H1 (cell line): ENCODE measurements around the gene RAD51B. TPM values are rescaled to one million over a fixed set of nuclear protein-coding genes. Genes with fewer than 3 reads are reported as not detected.

ENCODE experiments used
- CTCF ChIA-PET: fragments of 300-600 bp; sonication (Branson Sonifier 250); formaldehyde crosslinking; loops from one replicate; lab custom pipeline; 2021; ENCODE audit not compliant: partially characterized antibody; lab: Charles Lee
- POLR2A ChIA-PET: fragments of 300-600 bp; sonication (Branson Sonifier 250); formaldehyde crosslinking; loops from one replicate; lab custom pipeline; 2021; ENCODE audit warnings: inconsistent platforms; ENCODE audit not compliant: partially characterized antibody; lab: Charles Lee
- DNase-seq, 2 experiments: peaks; one replicate each; pipeline versions ENCODE4 v3.0.0 to v3.0.0-alpha.2; 2010 to 2022; ENCODE audit warnings: low spot score in 2 of 2, low read depth in 1 of 2, mixed read lengths in 1 of 2
- FAIRE-seq: peaks from 2 replicates; lab custom pipeline; 2011; peaks lifted over from hg19 to GRCh38; lab: Jason Lieb, UNC
- H2AFZ ChIP-seq: 2 replicates; pipeline ENCODE4 v1.8.1; 2012; ENCODE audit warnings: low read length, inconsistent platforms
- H2AK5ac ChIP-seq: 2 replicates; pipeline ENCODE4 v1.6.1; 2013; ENCODE audit warnings: low read depth, low read length
- H2BK120ac ChIP-seq: replicated peaks from 2 replicates; pipeline ENCODE3; 2013; ENCODE audit warnings: low read depth, low read length, inconsistent platforms
- H2BK12ac ChIP-seq: 2 replicates; pipeline ENCODE4 v1.6.1; 2013; ENCODE audit warnings: low read depth, low read length
- H2BK15ac ChIP-seq: 2 replicates; pipeline ENCODE4 v1.6.1; 2013; ENCODE audit warnings: low read length
- H2BK20ac ChIP-seq: 2 replicates; pipeline ENCODE4 v1.6.1; 2013; ENCODE audit warnings: low read length
- H2BK5ac ChIP-seq: 2 replicates; pipeline ENCODE4 v1.6.1; 2013; ENCODE audit warnings: low read depth, low read length
- H3K14ac ChIP-seq: 2 replicates; pipeline ENCODE4 v1.6.1; 2013; ENCODE audit warnings: inconsistent platforms; ENCODE audit not compliant: insufficient read length
- H3K18ac ChIP-seq: 2 replicates; pipeline ENCODE4 v1.6.1; 2013; ENCODE audit warnings: low read length; ENCODE audit errors: extremely low read depth
- H3K23ac ChIP-seq: 2 replicates; pipeline ENCODE4 v1.6.1; 2013; ENCODE audit warnings: inconsistent platforms; ENCODE audit not compliant: insufficient read length
- H3K23me2 ChIP-seq: 2 replicates; pipeline ENCODE4 v1.6.1; 2013; ENCODE audit warnings: low read depth, low read length
- H3K27ac ChIP-seq: 2 replicates; pipeline ENCODE4 v1.6.1; 2011; ENCODE audit warnings: low read depth, low read length, inconsistent platforms
- H3K27me3 ChIP-seq, 4 experiments: replicated peaks in 1 of 4; 1 replicate in 1 of 4; 2 replicates in 3 of 4; pipeline versions ENCODE4 v1.6.1 to v1.8.1; 2011 to 2013; ENCODE audit warnings: low read length in 3 of 4, mild to moderate bottlenecking in 3 of 4, inconsistent platforms in 2 of 4, mixed read lengths in 2 of 4, moderate library complexity in 1 of 4; ENCODE audit not compliant: control insufficient read depth in 3 of 4, insufficient read depth in 3 of 4; ENCODE audit errors: extremely low read depth in 1 of 4
- H3K36me3 ChIP-seq, 4 experiments: 2 replicates each; pipeline versions ENCODE4 v1.6.1 to v1.8.1; 2011 to 2013; ENCODE audit warnings: mild to moderate bottlenecking in 4 of 4, low read length in 3 of 4, moderate library complexity in 2 of 4, control low read depth in 1 of 4, inconsistent platforms in 1 of 4; ENCODE audit not compliant: insufficient read depth in 4 of 4, control insufficient read depth in 2 of 4
- H3K4ac ChIP-seq: replicated peaks from 2 replicates; pipeline ENCODE3; 2013; ENCODE audit warnings: low read length, low read depth, mixed read lengths, inconsistent platforms; ENCODE audit not compliant: insufficient read length
- H3K4me1 ChIP-seq, 4 experiments: replicated peaks in 1 of 4; 1 replicate in 1 of 4; 2 replicates in 3 of 4; pipeline versions ENCODE4 v1.6.1 to v1.8.1; 2011 to 2013; ENCODE audit warnings: low read length in 3 of 4, inconsistent platforms in 2 of 4, mixed read lengths in 1 of 4; ENCODE audit not compliant: insufficient read depth in 4 of 4, control insufficient read depth in 3 of 4
- H3K4me2 ChIP-seq, 2 experiments: 2 replicates each; pipeline versions ENCODE4 v1.6.1 to v1.8.1; 2011 to 2013; ENCODE audit warnings: low read depth in 2 of 2, low read length in 2 of 2, control low read depth in 1 of 2, inconsistent platforms in 1 of 2, mild to moderate bottlenecking in 1 of 2; ENCODE audit not compliant: insufficient read depth in 1 of 2
- H3K4me3 ChIP-seq, 4 experiments: fragments of 200-600, 300-600 bp in 1 of 4; sonication (generic), shearing (Covaris generic), sonication (Bioruptor Twin) in 1 of 4; 2 replicates each; pipeline versions ENCODE4 v1.5.1 to v1.8.1; 2011 to 2016; ENCODE audit warnings: low read length in 4 of 4, low read depth in 3 of 4, control low read depth in 2 of 4, inconsistent platforms in 2 of 4, mild to moderate bottlenecking in 2 of 4, mixed read lengths in 1 of 4, moderate library complexity in 1 of 4; ENCODE audit not compliant: insufficient read depth in 2 of 4; ENCODE audit errors: extremely low read depth in 1 of 4
- H3K56ac ChIP-seq: replicated peaks from 2 replicates; pipeline ENCODE3; 2013; ENCODE audit warnings: low read depth, mild to moderate bottlenecking, mixed read lengths, low read length, inconsistent platforms; ENCODE audit not compliant: insufficient read length
- H3K79me1 ChIP-seq: 2 replicates; pipeline ENCODE4 v1.6.1; 2013; ENCODE audit warnings: low read depth, low read length, control low read depth
- H3K79me2 ChIP-seq, 2 experiments: 2 replicates each; pipeline versions ENCODE4 v1.6.1 to v1.8.1; 2012 to 2013; ENCODE audit warnings: low read length in 2 of 2, mild to moderate bottlenecking in 2 of 2, inconsistent platforms in 1 of 2; ENCODE audit not compliant: insufficient read depth in 2 of 2, control insufficient read depth in 1 of 2
- H3K9ac ChIP-seq, 4 experiments: replicated peaks in 1 of 4; 1 replicate in 1 of 4; 2 replicates in 3 of 4; pipeline versions ENCODE4 v1.6.1 to v1.8.1; 2011 to 2013; ENCODE audit warnings: low read depth in 3 of 4, low read length in 3 of 4, control low read depth in 2 of 4, mild to moderate bottlenecking in 2 of 4, moderate library complexity in 2 of 4, inconsistent platforms in 1 of 4; ENCODE audit errors: extremely low read depth in 1 of 4
- H3K9me3 ChIP-seq, 2 experiments: 2 replicates each; pipeline versions ENCODE4 v1.6.1 to v1.8.1; 2012 to 2013; ENCODE audit warnings: mild to moderate bottlenecking in 2 of 2, moderate library complexity in 2 of 2, control low read depth in 1 of 2, inconsistent platforms in 1 of 2, low read depth in 1 of 2, low read length in 1 of 2, mixed read lengths in 1 of 2; ENCODE audit not compliant: insufficient read depth in 2 of 2
- H4K20me1 ChIP-seq, 2 experiments: replicated peaks in 1 of 2; 2 replicates each; pipeline versions ENCODE3 to v1.8.1; 2011 to 2013; ENCODE audit warnings: inconsistent platforms in 2 of 2, low read length in 2 of 2, mild to moderate bottlenecking in 1 of 2; ENCODE audit not compliant: insufficient read depth in 2 of 2, control insufficient read depth in 1 of 2
- H4K5ac ChIP-seq: 2 replicates; pipeline ENCODE4 v1.6.1; 2013; ENCODE audit warnings: low read length, low read depth, mixed read lengths, inconsistent platforms; ENCODE audit not compliant: insufficient read length
- H4K8ac ChIP-seq: 2 replicates; pipeline ENCODE4 v1.8.0; 2013; ENCODE audit warnings: mild to moderate bottlenecking, moderate library complexity, low read length, inconsistent platforms; ENCODE audit not compliant: insufficient read depth; ENCODE audit errors: extremely low read depth
- H4K91ac ChIP-seq: replicated peaks from 2 replicates; pipeline ENCODE3; 2013; ENCODE audit warnings: low read length, mixed read lengths, inconsistent platforms; ENCODE audit not compliant: insufficient read length
- ASH2L ChIP-seq: fragments of 200-600, 300-600 bp; sonication (generic); IDR thresholded peaks from one replicate; pipeline ENCODE4 v1.7.1; 2017; ENCODE audit warnings: low read length
- BRCA1 ChIP-seq: IDR thresholded peaks from 2 replicates; pipeline ENCODE4 v1.6.1; 2012; ENCODE audit warnings: low read depth, low read length, improper control_type of control experiment
- EGR1 ChIP-seq: IDR thresholded peaks from 2 replicates; pipeline ENCODE4 v1.6.1; 2011; ENCODE audit warnings: low read depth, low read length, borderline replicate concordance
- FOSL1 ChIP-seq: IDR thresholded peaks from 2 replicates; pipeline ENCODE4 v1.6.1; 2011; ENCODE audit warnings: mild to moderate bottlenecking, low read depth, low read length, moderate library complexity; ENCODE audit not compliant: insufficient read depth
- JUND ChIP-seq: IDR thresholded peaks from 2 replicates; pipeline ENCODE4 v1.6.1; 2011; ENCODE audit warnings: mild to moderate bottlenecking, improper control_type of control experiment, low read length
- POLR2AphosphoS5 ChIP-seq: IDR thresholded peaks from 2 replicates; pipeline ENCODE4 v1.6.1; 2011; ENCODE audit warnings: low read depth, low read length
- RBBP5 ChIP-seq: IDR thresholded peaks from 2 replicates; pipeline ENCODE4 v1.7.1; 2012; ENCODE audit warnings: low read depth, mild to moderate bottlenecking, inconsistent platforms, low read length, moderate library complexity, borderline replicate concordance
- SAP30 ChIP-seq: fragments of 300-600 bp; sonication (generic); IDR thresholded peaks from 2 replicates; pipeline ENCODE4 v1.7.1; 2012; ENCODE audit warnings: low read length, moderate library complexity, mild to moderate bottlenecking, inconsistent platforms; ENCODE audit not compliant: insufficient read depth, insufficient replicate concordance
- SIRT6 ChIP-seq: IDR thresholded peaks from one replicate; pipeline ENCODE4 v1.7.1; 2012; ENCODE audit warnings: low read length, inconsistent platforms
- TAF1 ChIP-seq: IDR thresholded peaks from 2 replicates; pipeline ENCODE4 v1.6.1; 2011; ENCODE audit warnings: mild to moderate bottlenecking, low read depth, low read length
- TCF12 ChIP-seq: IDR thresholded peaks from 2 replicates; pipeline ENCODE4 v1.6.1; 2011; ENCODE audit warnings: low read depth, mild to moderate bottlenecking, low read length
- ZNF274 ChIP-seq: IDR thresholded peaks from 2 replicates; pipeline ENCODE4 v1.7.0; 2012; ENCODE audit warnings: low read length, borderline replicate concordance; ENCODE audit errors: extremely low read depth
- WGBS, 2 experiments: shearing (Covaris generic) in 1 of 2; methylation state at CpG; one replicate each; pipeline versions ENCODE4 v1.1.6 to v1.1.7; 2013 to 2015; ENCODE audit warnings: low lambda C conversion rate in 2 of 2, mixed read lengths in 2 of 2, inconsistent platforms in 1 of 2, low coverage in 1 of 2, missing lambda C conversion rate in 1 of 2; ENCODE audit not compliant: insufficient replicate concordance in 2 of 2, insufficient coverage in 1 of 2, insufficient read length in 1 of 2; ENCODE audit errors: extremely low coverage in 1 of 2, missing lambda C conversion rate in 1 of 2; 5-methylcytosine and 5-hydroxymethylcytosine counted together
- polyA plus RNA-seq, 7 experiments: library from polyadenylated mRNA; depleted of rRNA in 3 of 7; stranded (reverse) in 5 of 7; unstranded in 2 of 7; fragments of >200 nt in 5 of 7; fragments of 200-250 nt in 2 of 7; gene quantifications; 1 replicate in 5 of 7; 2 replicates in 1 of 7; 4 replicates in 1 of 7; pipeline versions ENCODE4 v1.2.1 to v1.2.3, GENCODE V29; 2011 to 2013; ENCODE audit warnings: missing spikeins in 2 of 7, mixed read lengths in 2 of 7
- total RNA-seq: library from RNA; stranded (reverse); fragmentation: NEBNext Ultra II Directional; extraction: Animal tissue kit (Norgen Biotek cat#: 25700); gene quantifications from 2 replicates; pipeline ENCODE4 v1.2.1, GENCODE V29; 2021

Gene RAD51B
- total and polyA plus RNA-seq, 2 of the 8 experiments (the other 6 are each of a cell fraction or from before 2014, with no cell fraction given), result 3.9 to 14.9 TPM

DNA sequence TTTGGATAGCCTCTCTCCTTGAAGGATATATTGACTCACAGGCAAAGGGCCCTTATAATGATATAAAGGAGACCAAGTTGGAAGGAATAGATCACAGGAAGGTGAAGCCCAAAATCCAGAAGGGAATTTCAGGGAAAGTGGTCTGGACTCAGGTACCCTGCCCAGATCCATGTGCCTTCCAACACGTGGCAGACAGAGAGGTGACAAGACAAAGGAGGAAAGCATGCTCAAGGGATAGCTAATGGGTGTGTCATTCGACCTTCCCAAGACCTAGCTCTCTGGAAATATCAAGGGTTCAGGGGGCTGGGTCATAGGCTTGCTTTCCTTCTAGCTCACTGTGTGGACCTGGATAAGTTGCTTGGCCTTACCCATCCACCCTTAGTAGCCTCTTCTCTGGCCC is 759.0 kb downstream of the RAD51B start:
- WGBS, 2 experiments, result 65% methylated on average over 2 of the region's 2 CpGs; no CpG with 5 or more reads in 1 of the 2 experiments
- no peak overlapping the region for H4K8ac ChIP-seq
- H2AK5ac ChIP-seq, result peak overlapping the region; percentile 40; the same call in 1 of the 2 replicates
- no peak overlapping the region for H3K23ac ChIP-seq
- no peaks in the 10 kb centered on the region for H3K79me1 ChIP-seq
- peaks cover 0 to 9% (median 0%) of the 10 kb centered on the region in 4 experiments; a peak in 1 of 7 replicates for H3K4me1 ChIP-seq
- H2AFZ ChIP-seq, result no peak overlapping the region
- CTCF ChIA-PET, result interaction anchor here (1.3 kb wide), 1 partner anchor 19 kb away, joined by 4 read pairs; no protein-coding TSS in a partner anchor
- DNase-seq, result no peak
- H4K20me1 ChIP-seq, result no peaks in the 10 kb centered on the region
- H3K27me3 ChIP-seq, result no peaks in the 10 kb centered on the region; a peak in 1 of 7 replicates
- H3K23me2 ChIP-seq, result no peaks in the 10 kb centered on the region
- H3K27ac ChIP-seq, result no peak overlapping the region
- no peak overlapping the region for H3K14ac ChIP-seq
- no peak overlapping the region for H3K4me3 ChIP-seq
- H2BK15ac ChIP-seq, result no peak overlapping the region
- no peaks in the 10 kb centered on the region for H3K9me3 ChIP-seq
- no peak overlapping the region for H2BK120ac ChIP-seq
- TF ChIP-seq TCF12, result no peak
- TF ChIP-seq BRCA1, result no peak
- no peak for TF ChIP-seq JUND
- TF ChIP-seq POLR2AphosphoS5, result no peak
- no peak for TF ChIP-seq ZNF274
- TF ChIP-seq FOSL1, result no peak
- TF ChIP-seq RBBP5, result no peak
- no peak for TF ChIP-seq SAP30
- TF ChIP-seq ASH2L, result no peak
- TF ChIP-seq SIRT6, result no peak
- no peak for TF ChIP-seq EGR1
- no peak for TF ChIP-seq TAF1
- no peak overlapping the region for H3K56ac ChIP-seq
- no peak overlapping the region for H3K4ac ChIP-seq
- no peak overlapping the region for H3K4me2 ChIP-seq
- H3K36me3 ChIP-seq, result no peaks in the 10 kb centered on the region
- POLR2A ChIA-PET, result no interaction called here
- no peak overlapping the region for H2BK5ac ChIP-seq
- no peak overlapping the region for H3K9ac ChIP-seq
- H4K91ac ChIP-seq, result no peak overlapping the region
- no peak overlapping the region for H2BK20ac ChIP-seq
- no peak for FAIRE-seq
- no peaks in the 10 kb centered on the region for H3K79me2 ChIP-seq
- no peak overlapping the region for H3K18ac ChIP-seq
- H4K5ac ChIP-seq, result no peak overlapping the region
- H2BK12ac ChIP-seq, result 0 out of 2 replicates have a peak overlapping the region, but pooled peaks have one; percentile 3
